ENCODE measurements around the gene LYSMD4.

Gene LYSMD4

GRCh38 chr15:99717161-99718009 is 15.9 kb downstream of the LYSMD4 start:
- Histone ChIP-seq H3K4me3 (ENCODE audit: low read depth in 1 of 2, low read length in 1 of 2) (no peak overlapping the region), H3K27ac (no peak overlapping the region), H3K36me3 (peaks cover 41% of the 10 kb centered on the region), H3K9me3 (no peaks in the 10 kb centered on the region), H3K4me1 (ENCODE audit: control insufficient read depth in 1 of 2, insufficient read depth in 1 of 2, low read depth in 1 of 2, low read length in 1 of 2) (peaks cover 17 to 22% of the 10 kb centered on the region in 2 experiments), H3K27me3 (no peaks in the 10 kb centered on the region)
- no peak for TF ChIP-seq CTCF (IDR thresholded peaks at IDR 0.05)

GRCh38 chr15:99716540-99717095 is 16.6 kb downstream of the LYSMD4 start:
- H3K36me3 ChIP-seq, result peaks cover 49% of the 10 kb centered on the region
- no peaks in the 10 kb centered on the region for H3K9me3 ChIP-seq
- H3K4me1 ChIP-seq (ENCODE audit: control insufficient read depth in 1 of 2, insufficient read depth in 1 of 2, low read depth in 1 of 2, low read length in 1 of 2), result peaks cover 15% of the 10 kb centered on the region in 2 experiments
- no peak overlapping the region for H3K4me3 ChIP-seq (ENCODE audit: low read depth in 1 of 2, low read length in 1 of 2)
- H3K27me3 ChIP-seq, result no peaks in the 10 kb centered on the region
- no peak overlapping the region for H3K27ac ChIP-seq
- TF ChIP-seq CTCF (IDR thresholded peaks at IDR 0.05), result no peak

- Histone ChIP-seq H3K4me1 (ENCODE audit: control insufficient read depth in 1 of 2, insufficient read depth in 1 of 2, low read depth in 1 of 2, low read length in 1 of 2) (no peaks in the 10 kb centered on the region), H3K9me3 (no peaks in the 10 kb centered on the region), H3K36me3 (peaks cover 89% of the 10 kb centered on the region), H3K4me3 (ENCODE audit: low read depth in 1 of 2, low read length in 1 of 2) (no peak overlapping the region), H3K27ac (no peak overlapping the region), H3K27me3 (no peaks in the 10 kb centered on the region)
- no peak for TF ChIP-seq CTCF (IDR thresholded peaks at IDR 0.05)
These were observed 20.8 kb downstream of the LYSMD4 start for GRCh38 chr15:99712415-99712814.

GRCh38 chr15:99711625-99712024 is 21.6 kb downstream of the LYSMD4 start:
- no peaks in the 10 kb centered on the region for H3K27me3 ChIP-seq
- no peak overlapping the region for H3K4me3 ChIP-seq (ENCODE audit: low read depth in 1 of 2, low read length in 1 of 2)
- H3K9me3 ChIP-seq, result no peaks in the 10 kb centered on the region
- H3K4me1 ChIP-seq (ENCODE audit: control insufficient read depth in 1 of 2, insufficient read depth in 1 of 2, low read depth in 1 of 2, low read length in 1 of 2), result no peaks in the 10 kb centered on the region
- no peak for TF ChIP-seq CTCF (IDR thresholded peaks at IDR 0.05)
- H3K27ac ChIP-seq, result no peak overlapping the region
- H3K36me3 ChIP-seq, result peaks cover 92% of the 10 kb centered on the region

GRCh38 chr15:99709243-99709986 is 23.8 kb downstream of the LYSMD4 start:
- peaks cover 0 to 1% of the 10 kb centered on the region in 2 experiments for H3K4me1 ChIP-seq (ENCODE audit: control insufficient read depth in 1 of 2, insufficient read depth in 1 of 2, low read depth in 1 of 2, low read length in 1 of 2)
- TF ChIP-seq CTCF (IDR thresholded peaks at IDR 0.05), result no peak
- no peaks in the 10 kb centered on the region for H3K27me3 ChIP-seq
- H3K27ac ChIP-seq, result no peak overlapping the region
- no peak overlapping the region for H3K4me3 ChIP-seq (ENCODE audit: low read depth in 1 of 2, low read length in 1 of 2)
- H3K36me3 ChIP-seq, result peaks cover 75% of the 10 kb centered on the region
- no peaks in the 10 kb centered on the region for H3K9me3 ChIP-seq
